ENCODE data around the gene TPCN1. TPM values are rescaled to one million over a fixed set of nuclear protein-coding genes. Genes with fewer than 3 reads are reported as not detected.
A peak's percentile ranks its signal among the peaks of the same experiment; 100 is the strongest.

Gene TPCN1
- total and polyA plus RNA-seq, 2 of the 13 experiments (the other 11 are each of a cell fraction or from before 2014, with no cell fraction given), result 8.0 to 26.8 TPM

GRCh38 chr12:113186666-113187325, 34.5 kb upstream of the TPCN1 start (continued):
- TF ChIP-seq ZNF782 (CRISPR knock-in tag; IDR thresholded peaks at IDR 0.05; ENCODE audit: borderline replicate concordance) (0 out of 2 replicates have a peak, but pooled peaks have one; percentile 23), ZNF800 (CRISPR knock-in tag; IDR thresholded peaks at IDR 0.05) (no peak), MATR3 (CRISPR knock-in tag; IDR thresholded peaks at IDR 0.05) (no peak), TFDP1 (CRISPR knock-in tag; IDR thresholded peaks at IDR 0.05; ENCODE audit: borderline replicate concordance) (0 out of 2 replicates have a peak, but pooled peaks have one; percentile 16), HOXA9 (CRISPR knock-in tag; IDR thresholded peaks at IDR 0.05; ENCODE audit: borderline replicate concordance) (no peak), SPEN (CRISPR knock-in tag; IDR thresholded peaks at IDR 0.05; ENCODE audit: low read depth) (0 out of 2 replicates have a peak, but pooled peaks have one; percentile 36), ZNF512 (CRISPR knock-in tag; IDR thresholded peaks at IDR 0.05) (no peak), RARA (CRISPR knock-in tag; IDR thresholded peaks at IDR 0.05) (peak; percentile 80), ARHGAP35 (CRISPR knock-in tag; IDR thresholded peaks at IDR 0.05; ENCODE audit: borderline replicate concordance) (no peak), ETV5 (CRISPR knock-in tag; IDR thresholded peaks at IDR 0.05; ENCODE audit: borderline replicate concordance) (no peak), ZNF280D (CRISPR knock-in tag; IDR thresholded peaks at IDR 0.05) (0 out of 2 replicates have a peak, but pooled peaks have one; percentile 45), ZNF44 (CRISPR knock-in tag; IDR thresholded peaks at IDR 0.05) (no peak), GABPB1 (CRISPR knock-in tag; IDR thresholded peaks at IDR 0.05) (peak; percentile 27; the same call in 1 of the 2 replicates), TOE1 (CRISPR knock-in tag; IDR thresholded peaks at IDR 0.05) (no peak), TOPORS (CRISPR knock-in tag; IDR thresholded peaks at IDR 0.05) (no peak), NCOA2 (CRISPR knock-in tag; IDR thresholded peaks at IDR 0.05) (0 out of 2 replicates have a peak, but pooled peaks have one; percentile 9), HOXA5 (CRISPR knock-in tag; IDR thresholded peaks at IDR 0.05) (no peak), DDIT3 (CRISPR knock-in tag; IDR thresholded peaks at IDR 0.05) (no peak), ZSCAN31 (CRISPR knock-in tag; IDR thresholded peaks at IDR 0.05; ENCODE audit: low read depth) (no peak), ZNF124 (CRISPR knock-in tag; IDR thresholded peaks at IDR 0.05) (no peak), JUND (CRISPR knock-in tag; IDR thresholded peaks at IDR 0.05) (no peak), NR2F1 (CRISPR knock-in tag; IDR thresholded peaks at IDR 0.05) (0 out of 4 replicates have a peak, but pooled peaks have one; percentile 20 to 21)
